ENCODE data around the gene REC8. TPM values are rescaled to one million over a fixed set of nuclear protein-coding genes. Genes with fewer than 3 reads are reported as not detected.

The REC8 gene
- total and polyA plus RNA-seq, 2 of the 13 experiments (the other 11 are each of a cell fraction or from before 2014, with no cell fraction given), result 3.4 to 14.7 TPM

DNA sequence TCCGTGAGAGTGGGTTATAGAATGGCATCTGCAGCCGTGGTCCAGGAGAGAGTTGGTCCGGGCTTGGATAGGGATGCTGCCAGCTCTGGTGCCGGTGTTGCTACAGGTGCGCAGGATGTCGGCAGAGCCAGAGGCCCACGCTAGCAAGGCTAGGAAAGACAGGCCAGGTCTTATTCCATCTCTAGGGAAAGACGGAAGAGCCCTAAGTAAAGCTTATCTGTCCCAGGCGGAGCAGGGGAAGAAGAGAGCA, 36.4 kb upstream of the REC8 start (continued):
- TF ChIP-seq RFX1 (IDR thresholded peaks at IDR 0.05), result 0 out of 2 replicates have a peak, but pooled peaks have one; percentile 8
- no peak for TF ChIP-seq KLF12 (CRISPR knock-in tag; IDR thresholded peaks at IDR 0.05; ENCODE audit: borderline replicate concordance)
- 0 out of 2 replicates have a peak, but pooled peaks have one; percentile 7 for TF ChIP-seq IRX3 (CRISPR knock-in tag; IDR thresholded peaks at IDR 0.05; ENCODE audit: borderline replicate concordance, low read depth)
- TF ChIP-seq DR1 (CRISPR knock-in tag; IDR thresholded peaks at IDR 0.05), result no peak
- TF ChIP-seq TEAD2 (CRISPR knock-in tag; IDR thresholded peaks at IDR 0.05), result no peak
- TF ChIP-seq SALL2 (CRISPR knock-in tag; IDR thresholded peaks at IDR 0.05), result no peak
- TF ChIP-seq FIP1L1 (IDR thresholded peaks at IDR 0.05; ENCODE audit: borderline replicate concordance, insufficient read depth, low read depth, low read length), result 0 out of 2 replicates have a peak, but pooled peaks have one; percentile 75
- no peak for TF ChIP-seq KMT2B (CRISPR knock-in tag; IDR thresholded peaks at IDR 0.05)
- peak; percentile 80; the same call in 1 of the 2 replicates for TF ChIP-seq ZC3H4 (CRISPR knock-in tag; IDR thresholded peaks at IDR 0.05; ENCODE audit: borderline replicate concordance)
- TF ChIP-seq, protein P1, sequence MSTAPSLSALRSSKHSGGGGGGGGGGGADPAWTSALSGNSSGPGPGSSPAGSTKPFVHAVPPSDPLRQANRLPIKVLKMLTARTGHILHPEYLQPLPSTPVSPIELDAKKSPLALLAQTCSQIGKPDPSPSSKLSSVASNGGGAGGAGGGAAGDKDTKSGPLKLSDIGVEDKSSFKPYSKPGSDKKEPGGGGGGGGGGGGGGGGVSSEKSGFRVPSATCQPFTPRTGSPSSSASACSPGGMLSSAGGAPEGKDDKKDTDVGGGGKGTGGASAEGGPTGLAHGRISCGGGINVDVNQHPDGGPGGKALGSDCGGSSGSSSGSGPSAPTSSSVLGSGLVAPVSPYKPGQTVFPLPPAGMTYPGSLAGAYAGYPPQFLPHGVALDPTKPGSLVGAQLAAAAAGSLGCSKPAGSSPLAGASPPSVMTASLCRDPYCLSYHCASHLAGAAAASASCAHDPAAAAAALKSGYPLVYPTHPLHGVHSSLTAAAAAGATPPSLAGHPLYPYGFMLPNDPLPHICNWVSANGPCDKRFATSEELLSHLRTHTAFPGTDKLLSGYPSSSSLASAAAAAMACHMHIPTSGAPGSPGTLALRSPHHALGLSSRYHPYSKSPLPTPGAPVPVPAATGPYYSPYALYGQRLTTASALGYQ (CRISPR knock-in tag; IDR thresholded peaks at IDR 0.05), result no peak
- TF ChIP-seq SIX4 (CRISPR knock-in tag; IDR thresholded peaks at IDR 0.05), result no peak
- TF ChIP-seq CC2D1A (CRISPR knock-in tag; IDR thresholded peaks at IDR 0.05), result no peak
- TF ChIP-seq CEBPG (CRISPR knock-in tag; IDR thresholded peaks at IDR 0.05), result peak; percentile 10; the same call in 1 of the 2 replicates
- TF ChIP-seq, protein P2, sequence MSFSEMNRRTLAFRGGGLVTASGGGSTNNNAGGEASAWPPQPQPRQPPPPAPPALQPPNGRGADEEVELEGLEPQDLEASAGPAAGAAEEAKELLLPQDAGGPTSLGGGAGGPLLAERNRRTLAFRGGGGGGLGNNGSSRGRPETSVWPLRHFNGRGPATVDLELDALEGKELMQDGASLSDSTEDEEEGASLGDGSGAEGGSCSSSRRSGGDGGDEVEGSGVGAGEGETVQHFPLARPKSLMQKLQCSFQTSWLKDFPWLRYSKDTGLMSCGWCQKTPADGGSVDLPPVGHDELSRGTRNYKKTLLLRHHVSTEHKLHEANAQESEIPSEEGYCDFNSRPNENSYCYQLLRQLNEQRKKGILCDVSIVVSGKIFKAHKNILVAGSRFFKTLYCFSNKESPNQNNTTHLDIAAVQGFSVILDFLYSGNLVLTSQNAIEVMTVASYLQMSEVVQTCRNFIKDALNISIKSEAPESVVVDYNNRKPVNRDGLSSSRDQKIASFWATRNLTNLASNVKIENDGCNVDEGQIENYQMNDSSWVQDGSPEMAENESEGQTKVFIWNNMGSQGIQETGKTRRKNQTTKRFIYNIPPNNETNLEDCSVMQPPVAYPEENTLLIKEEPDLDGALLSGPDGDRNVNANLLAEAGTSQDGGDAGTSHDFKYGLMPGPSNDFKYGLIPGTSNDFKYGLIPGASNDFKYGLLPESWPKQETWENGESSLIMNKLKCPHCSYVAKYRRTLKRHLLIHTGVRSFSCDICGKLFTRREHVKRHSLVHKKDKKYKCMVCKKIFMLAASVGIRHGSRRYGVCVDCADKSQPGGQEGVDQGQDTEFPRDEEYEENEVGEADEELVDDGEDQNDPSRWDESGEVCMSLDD (CRISPR knock-in tag; IDR thresholded peaks at IDR 0.05; ENCODE audit: borderline replicate concordance), result no peak
- no peak for TF ChIP-seq ZSCAN22 (CRISPR knock-in tag; IDR thresholded peaks at IDR 0.05)
- TF ChIP-seq, protein P3, sequence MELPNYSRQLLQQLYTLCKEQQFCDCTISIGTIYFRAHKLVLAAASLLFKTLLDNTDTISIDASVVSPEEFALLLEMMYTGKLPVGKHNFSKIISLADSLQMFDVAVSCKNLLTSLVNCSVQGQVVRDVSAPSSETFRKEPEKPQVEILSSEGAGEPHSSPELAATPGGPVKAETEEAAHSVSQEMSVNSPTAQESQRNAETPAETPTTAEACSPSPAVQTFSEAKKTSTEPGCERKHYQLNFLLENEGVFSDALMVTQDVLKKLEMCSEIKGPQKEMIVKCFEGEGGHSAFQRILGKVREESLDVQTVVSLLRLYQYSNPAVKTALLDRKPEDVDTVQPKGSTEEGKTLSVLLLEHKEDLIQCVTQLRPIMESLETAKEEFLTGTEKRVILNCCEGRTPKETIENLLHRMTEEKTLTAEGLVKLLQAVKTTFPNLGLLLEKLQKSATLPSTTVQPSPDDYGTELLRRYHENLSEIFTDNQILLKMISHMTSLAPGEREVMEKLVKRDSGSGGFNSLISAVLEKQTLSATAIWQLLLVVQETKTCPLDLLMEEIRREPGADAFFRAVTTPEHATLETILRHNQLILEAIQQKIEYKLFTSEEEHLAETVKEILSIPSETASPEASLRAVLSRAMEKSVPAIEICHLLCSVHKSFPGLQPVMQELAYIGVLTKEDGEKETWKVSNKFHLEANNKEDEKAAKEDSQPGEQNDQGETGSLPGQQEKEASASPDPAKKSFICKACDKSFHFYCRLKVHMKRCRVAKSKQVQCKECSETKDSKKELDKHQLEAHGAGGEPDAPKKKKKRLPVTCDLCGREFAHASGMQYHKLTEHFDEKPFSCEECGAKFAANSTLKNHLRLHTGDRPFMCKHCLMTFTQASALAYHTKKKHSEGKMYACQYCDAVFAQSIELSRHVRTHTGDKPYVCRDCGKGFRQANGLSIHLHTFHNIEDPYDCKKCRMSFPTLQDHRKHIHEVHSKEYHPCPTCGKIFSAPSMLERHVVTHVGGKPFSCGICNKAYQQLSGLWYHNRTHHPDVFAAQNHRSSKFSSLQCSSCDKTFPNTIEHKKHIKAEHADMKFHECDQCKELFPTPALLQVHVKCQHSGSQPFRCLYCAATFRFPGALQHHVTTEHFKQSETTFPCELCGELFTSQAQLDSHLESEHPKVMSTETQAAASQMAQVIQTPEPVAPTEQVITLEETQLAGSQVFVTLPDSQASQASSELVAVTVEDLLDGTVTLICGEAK (IDR thresholded peaks at IDR 0.05), result no peak
- TF ChIP-seq, protein P3 (CRISPR knock-in tag; IDR thresholded peaks at IDR 0.05), result no peak
- no peak for TF ChIP-seq MED13 (CRISPR knock-in tag; IDR thresholded peaks at IDR 0.05)
- no peak for TF ChIP-seq NFYB (CRISPR knock-in tag; IDR thresholded peaks at IDR 0.05)
- 0 out of 2 replicates have a peak, but pooled peaks have one; percentile 84 for TF ChIP-seq ZFP36L2 (CRISPR knock-in tag; IDR thresholded peaks at IDR 0.05)

All from HepG2 (cell line).